ENCODE measurements around the gene CADM1.

CADM1 gene

DNA sequence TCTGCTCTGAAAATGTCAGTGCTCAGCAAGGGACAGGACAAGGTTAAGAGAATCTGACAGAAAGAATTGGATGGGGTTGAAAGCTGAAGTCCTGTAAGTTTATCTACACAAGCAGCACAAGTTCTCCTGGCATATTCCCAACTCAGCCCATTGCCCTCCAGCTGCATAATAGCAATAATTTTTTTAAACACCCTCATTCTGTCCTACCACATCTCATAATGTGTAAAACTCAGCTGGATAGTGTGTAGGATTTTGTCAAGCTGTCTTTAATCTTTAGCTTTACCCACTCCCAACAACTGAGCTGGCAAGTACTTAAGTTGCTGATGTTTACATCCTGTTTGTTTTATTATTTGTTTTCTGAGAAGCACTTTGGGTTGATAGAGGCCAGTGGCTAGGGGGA lies 158.9 kb downstream of the CADM1 start:
- Histone ChIP-seq H3K4me3 (no peak overlapping the region), H3K27me3 (no peaks in the 10 kb centered on the region), H3K36me3 (no peaks in the 10 kb centered on the region), H3K9me3 (no peaks in the 10 kb centered on the region), H3K4me1 (no peaks in the 10 kb centered on the region), H3K27ac (no peak overlapping the region)
- TF ChIP-seq, protein P1, sequence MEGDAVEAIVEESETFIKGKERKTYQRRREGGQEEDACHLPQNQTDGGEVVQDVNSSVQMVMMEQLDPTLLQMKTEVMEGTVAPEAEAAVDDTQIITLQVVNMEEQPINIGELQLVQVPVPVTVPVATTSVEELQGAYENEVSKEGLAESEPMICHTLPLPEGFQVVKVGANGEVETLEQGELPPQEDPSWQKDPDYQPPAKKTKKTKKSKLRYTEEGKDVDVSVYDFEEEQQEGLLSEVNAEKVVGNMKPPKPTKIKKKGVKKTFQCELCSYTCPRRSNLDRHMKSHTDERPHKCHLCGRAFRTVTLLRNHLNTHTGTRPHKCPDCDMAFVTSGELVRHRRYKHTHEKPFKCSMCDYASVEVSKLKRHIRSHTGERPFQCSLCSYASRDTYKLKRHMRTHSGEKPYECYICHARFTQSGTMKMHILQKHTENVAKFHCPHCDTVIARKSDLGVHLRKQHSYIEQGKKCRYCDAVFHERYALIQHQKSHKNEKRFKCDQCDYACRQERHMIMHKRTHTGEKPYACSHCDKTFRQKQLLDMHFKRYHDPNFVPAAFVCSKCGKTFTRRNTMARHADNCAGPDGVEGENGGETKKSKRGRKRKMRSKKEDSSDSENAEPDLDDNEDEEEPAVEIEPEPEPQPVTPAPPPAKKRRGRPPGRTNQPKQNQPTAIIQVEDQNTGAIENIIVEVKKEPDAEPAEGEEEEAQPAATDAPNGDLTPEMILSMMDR (IDR thresholded peaks at IDR 0.05) = no peak
- no peak for DNase-seq
- intact Hi-C loops (cut with DNase I; ENCODE audit: low total_unique reads) = no loop called here

DNA sequence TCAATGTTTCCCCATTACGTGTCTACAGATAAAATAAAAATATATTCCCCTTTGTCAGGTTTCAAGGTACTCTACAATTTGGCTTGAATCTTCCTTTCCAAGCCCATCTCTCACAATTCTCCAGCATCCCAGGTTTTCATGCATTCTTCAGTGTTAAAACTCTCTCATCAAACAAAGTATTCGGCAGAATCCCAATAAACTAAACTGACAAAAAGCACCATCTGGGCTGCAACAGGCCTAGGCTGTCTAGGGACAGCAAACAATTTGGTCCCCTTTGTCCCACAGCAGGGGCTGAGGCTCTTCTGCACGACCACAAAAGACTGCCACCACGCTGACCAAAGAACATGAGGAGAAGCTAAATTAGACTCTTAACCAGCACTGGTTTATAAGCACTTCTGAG lies 159.4 kb downstream of the CADM1 start:
- DNase-seq = no peak
- TF ChIP-seq, protein P1 (IDR thresholded peaks at IDR 0.05) = no peak
- H3K4me1 ChIP-seq = no peaks in the 10 kb centered on the region
- no peaks in the 10 kb centered on the region for H3K36me3 ChIP-seq
- intact Hi-C loops (cut with DNase I; ENCODE audit: low total_unique reads) = no loop called here
- no peaks in the 10 kb centered on the region for H3K9me3 ChIP-seq
- no peak overlapping the region for H3K27ac ChIP-seq
- H3K27me3 ChIP-seq = no peaks in the 10 kb centered on the region
- H3K4me3 ChIP-seq = no peak overlapping the region

DNA sequence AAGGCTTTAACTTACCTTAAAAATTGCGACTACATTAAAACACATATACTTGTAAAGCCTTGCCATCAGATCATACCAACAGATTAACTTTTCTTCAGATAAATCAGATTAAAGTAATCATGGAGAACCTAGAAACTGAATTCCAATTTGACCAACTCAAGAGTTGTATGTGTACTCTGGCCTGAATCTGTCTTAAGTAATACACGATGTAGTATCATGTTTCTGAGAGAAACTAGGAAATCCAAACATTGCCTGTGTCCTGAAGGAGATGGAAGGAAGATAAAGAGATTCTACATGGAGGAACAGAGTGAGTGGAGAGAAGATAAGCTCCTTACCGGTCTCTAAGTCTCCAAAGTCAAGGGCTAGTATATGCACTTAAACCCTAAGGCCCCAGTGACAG lies 162.1 kb downstream of the CADM1 start:
- TF ChIP-seq, protein P1 (IDR thresholded peaks at IDR 0.05) = no peak
- intact Hi-C loops (cut with DNase I; ENCODE audit: low total_unique reads) = no loop called here
- H3K27ac ChIP-seq = no peak overlapping the region

GRCh38 chr11:115340874-115341273 lies 163.3 kb downstream of the CADM1 start:
- Histone ChIP-seq H3K4me1 (no peaks in the 10 kb centered on the region), H3K9me3 (no peaks in the 10 kb centered on the region)
- intact Hi-C loops (cut with DNase I; ENCODE audit: low total_unique reads) = no loop called here

More for the DNA sequence above, 162.1 kb downstream of the CADM1 start:
- no peaks in the 10 kb centered on the region for H3K27me3 ChIP-seq
- H3K4me1 ChIP-seq = no peaks in the 10 kb centered on the region
- no peak for DNase-seq
- H3K36me3 ChIP-seq = no peaks in the 10 kb centered on the region
- no peak overlapping the region for H3K4me3 ChIP-seq
- no peaks in the 10 kb centered on the region for H3K9me3 ChIP-seq

GRCh38 chr11:115338476-115338875 lies 165.7 kb downstream of the CADM1 start:
- Histone ChIP-seq H3K27me3 (no peaks in the 10 kb centered on the region), H3K4me1 (no peaks in the 10 kb centered on the region), H3K9me3 (no peaks in the 10 kb centered on the region), H3K27ac (no peak overlapping the region), H3K4me3 (no peak overlapping the region), H3K36me3 (no peaks in the 10 kb centered on the region)
- DNase-seq = no peak
- TF ChIP-seq, protein P1 (IDR thresholded peaks at IDR 0.05) = no peak
- intact Hi-C loops (cut with DNase I; ENCODE audit: low total_unique reads) = loop anchor here (5.0 kb wide), 1 partner anchor 164 kb away; the partner anchor contains the start of gene CADM1

More at GRCh38 chr11:115340874-115341273, 163.3 kb downstream of the CADM1 start:
- no peaks in the 10 kb centered on the region for H3K27me3 ChIP-seq
- H3K36me3 ChIP-seq = no peaks in the 10 kb centered on the region
- TF ChIP-seq, protein P1 (IDR thresholded peaks at IDR 0.05) = no peak
- DNase-seq = no peak
- H3K4me3 ChIP-seq = no peak overlapping the region
- no peak overlapping the region for H3K27ac ChIP-seq

Measured in tibial artery (tissue), 4 donors.